BJ (cell line): Measurements from ENCODE around the gene ZNF425. TPM values are rescaled to one million over a fixed set of nuclear protein-coding genes. Genes with fewer than 3 reads are reported as not detected.

Experiments
- CTCF ChIA-PET: fragments of 350-600 bp; formaldehyde crosslinking; extraction: SDS; loops from one replicate; lab custom pipeline; 2021; ENCODE audit warnings: antibody characterized with exemption, inconsistent platforms; lab: Yijun Ruan, JAX
- POLR2A ChIA-PET: fragments of 300-600 bp; sonication (Branson Sonifier 250); formaldehyde crosslinking; extraction: SDS; loops from one replicate; lab custom pipeline; 2021; ENCODE audit warnings: antibody characterized with exemption; lab: Charles Lee
- DNase-seq: peaks from one replicate; pipeline ENCODE4 v3.0.0-alpha.2; 2011; ENCODE audit warnings: low read depth
- H3K27me3 ChIP-seq: 2 replicates; pipeline ENCODE4 v1.6.0; 2011; ENCODE audit warnings: low read length; ENCODE audit not compliant: control insufficient read depth, insufficient read depth
- H3K36me3 ChIP-seq: 2 replicates; pipeline ENCODE4 v1.5.1; 2011; ENCODE audit warnings: low read length; ENCODE audit not compliant: control insufficient read depth, insufficient read depth
- H3K4me3 ChIP-seq: 2 replicates; pipeline ENCODE4 v1.5.1; 2011; ENCODE audit warnings: low read depth, mild to moderate bottlenecking, control low read depth, low read length
- polyA minus RNA-seq: library from RNA; depleted of rRNA, polyadenylated mRNA; stranded (reverse); fragments of >200 nt; gene quantifications from 2 replicates; pipeline ENCODE4 v1.2.3, GENCODE V29; 2011; rRNA and poly(A)+ RNA removed
- polyA plus RNA-seq: library from polyadenylated mRNA; depleted of rRNA; stranded (reverse); fragments of >200 nt; gene quantifications from 2 replicates; pipeline ENCODE4 v1.2.3, GENCODE V29; 2011; rRNA removed
- TF ChIP-seq, protein P1 (sequence below): IDR thresholded peaks from 2 replicates; pipeline ENCODE4 v1.5.1; 2011; ENCODE audit warnings: low read depth, mild to moderate bottlenecking, control low read depth, inconsistent platforms, low read length, moderate library complexity; ENCODE audit not compliant: insufficient read depth

The ZNF425 gene, protein sequence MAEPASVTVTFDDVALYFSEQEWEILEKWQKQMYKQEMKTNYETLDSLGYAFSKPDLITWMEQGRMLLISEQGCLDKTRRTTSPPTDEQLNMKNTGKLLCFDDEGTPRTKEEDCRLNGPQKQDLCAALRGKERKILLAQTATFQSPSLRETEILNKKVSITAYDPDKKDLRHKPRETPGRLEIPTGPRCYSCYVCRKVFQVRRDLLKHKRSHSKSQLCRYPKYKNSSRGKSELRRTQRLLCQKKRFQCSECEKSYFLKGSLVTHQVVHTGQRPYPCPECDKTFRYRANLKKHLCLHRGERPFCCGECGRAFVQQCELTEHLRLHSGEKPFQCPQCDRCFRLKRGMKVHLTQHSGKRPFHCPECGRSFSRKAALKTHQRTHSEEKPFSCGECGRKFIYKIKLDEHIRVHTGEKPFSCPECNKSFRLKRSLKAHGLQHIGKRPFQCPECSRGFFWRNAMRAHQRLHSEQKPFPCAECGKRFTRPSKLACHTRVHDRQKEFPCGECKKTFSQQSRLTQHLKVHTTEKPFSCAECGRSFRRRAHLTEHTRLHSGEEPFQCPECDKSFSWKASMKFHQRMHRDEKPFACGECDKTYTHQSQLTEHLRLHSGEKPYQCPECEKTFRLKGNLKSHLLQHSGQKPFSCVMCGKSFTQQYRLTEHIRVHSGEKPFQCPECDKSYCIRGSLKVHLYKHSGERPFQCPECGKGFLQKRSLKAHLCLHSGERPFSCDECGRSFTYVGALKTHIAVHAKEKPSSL
- polyA plus RNA-seq: 1.8 and 2.0 TPM in 2 replicates
- polyA minus RNA-seq: 1.7 and 1.9 TPM in 2 replicates

DNA sequence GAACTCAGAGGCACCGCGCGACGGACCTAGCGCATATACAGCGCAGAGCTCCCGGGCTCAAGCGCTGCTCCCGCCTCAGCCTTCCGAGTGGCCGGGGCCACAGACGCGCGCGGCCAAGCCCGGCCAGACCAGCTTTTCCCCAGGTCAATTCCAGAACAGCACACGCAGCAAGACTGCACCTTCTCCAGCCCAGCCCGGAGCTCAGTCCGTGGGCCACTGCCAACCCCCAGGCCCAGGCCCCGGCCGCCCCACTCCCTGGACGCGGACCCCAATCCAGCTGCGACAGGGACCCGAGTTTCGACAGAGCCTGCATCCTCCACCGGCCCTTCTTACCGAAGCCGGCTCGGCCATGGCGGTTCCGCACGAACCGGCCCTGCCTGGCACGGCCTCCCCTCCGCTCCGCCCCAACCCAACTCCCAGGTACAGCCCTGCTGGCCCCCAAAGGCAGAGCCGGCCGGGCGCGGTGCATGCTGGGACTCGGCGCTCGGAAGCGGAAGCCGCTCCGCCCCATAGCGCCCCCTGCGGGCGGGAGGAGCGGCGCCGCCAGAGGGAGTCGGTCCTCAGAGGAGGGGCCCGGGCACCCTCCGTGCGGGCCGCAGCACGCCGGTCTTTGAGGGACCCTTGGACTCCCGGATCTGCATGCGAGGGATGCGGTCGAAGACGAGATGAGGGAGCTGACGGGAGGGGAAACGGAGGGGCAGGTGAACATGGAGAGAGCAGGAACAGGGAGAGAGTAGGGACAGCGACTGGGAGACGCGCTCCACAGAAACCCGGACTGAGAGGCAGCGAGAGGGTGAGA lies at the start of gene ZNF425:
Gene ZNF425 (minus strand): TSS at position 462 of the 799 bp plus-strand sequence. CDS start 111 bp downstream, at position 351.
- POLR2A ChIA-PET: interaction anchor here (0.6 kb wide), 1 partner anchor 1307 kb away, joined by 4 read pairs; no protein-coding TSS in a partner anchor
- Histone ChIP-seq H3K36me3 (no peaks in the 10 kb centered on the region), H3K27me3 (no peaks in the 10 kb centered on the region), H3K4me3 (peak within 1 kb of the TSS; percentile 91)
- DNase-seq: peak; percentile 48
- CTCF ChIA-PET: interaction anchor here (0.6 to 4.6 kb wide), 27 partner anchors 8 to 1288 kb away, joined by 3 to 27 read pairs (median 4); partner anchors contain the start of genes ZNF398 and ZNF786
- TF ChIP-seq, protein P1, sequence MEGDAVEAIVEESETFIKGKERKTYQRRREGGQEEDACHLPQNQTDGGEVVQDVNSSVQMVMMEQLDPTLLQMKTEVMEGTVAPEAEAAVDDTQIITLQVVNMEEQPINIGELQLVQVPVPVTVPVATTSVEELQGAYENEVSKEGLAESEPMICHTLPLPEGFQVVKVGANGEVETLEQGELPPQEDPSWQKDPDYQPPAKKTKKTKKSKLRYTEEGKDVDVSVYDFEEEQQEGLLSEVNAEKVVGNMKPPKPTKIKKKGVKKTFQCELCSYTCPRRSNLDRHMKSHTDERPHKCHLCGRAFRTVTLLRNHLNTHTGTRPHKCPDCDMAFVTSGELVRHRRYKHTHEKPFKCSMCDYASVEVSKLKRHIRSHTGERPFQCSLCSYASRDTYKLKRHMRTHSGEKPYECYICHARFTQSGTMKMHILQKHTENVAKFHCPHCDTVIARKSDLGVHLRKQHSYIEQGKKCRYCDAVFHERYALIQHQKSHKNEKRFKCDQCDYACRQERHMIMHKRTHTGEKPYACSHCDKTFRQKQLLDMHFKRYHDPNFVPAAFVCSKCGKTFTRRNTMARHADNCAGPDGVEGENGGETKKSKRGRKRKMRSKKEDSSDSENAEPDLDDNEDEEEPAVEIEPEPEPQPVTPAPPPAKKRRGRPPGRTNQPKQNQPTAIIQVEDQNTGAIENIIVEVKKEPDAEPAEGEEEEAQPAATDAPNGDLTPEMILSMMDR: peak; percentile 95

- H3K4me3 ChIP-seq: no peak overlapping the region
- DNase-seq: no peak
- ChIA-PET CTCF (interaction anchor here (1.4 kb wide), 1 partner anchor 14 kb away, joined by 4 read pairs; no protein-coding TSS in a partner anchor), POLR2A (no interaction called here)
- H3K36me3 ChIP-seq: peaks cover 18% of the 10 kb centered on the region
- no peaks in the 10 kb centered on the region for H3K27me3 ChIP-seq
- TF ChIP-seq, protein P1: no peak
These were observed 49.0 kb upstream of the ZNF425 start for GRCh38 chr7:149175150-149175549.

DNA sequence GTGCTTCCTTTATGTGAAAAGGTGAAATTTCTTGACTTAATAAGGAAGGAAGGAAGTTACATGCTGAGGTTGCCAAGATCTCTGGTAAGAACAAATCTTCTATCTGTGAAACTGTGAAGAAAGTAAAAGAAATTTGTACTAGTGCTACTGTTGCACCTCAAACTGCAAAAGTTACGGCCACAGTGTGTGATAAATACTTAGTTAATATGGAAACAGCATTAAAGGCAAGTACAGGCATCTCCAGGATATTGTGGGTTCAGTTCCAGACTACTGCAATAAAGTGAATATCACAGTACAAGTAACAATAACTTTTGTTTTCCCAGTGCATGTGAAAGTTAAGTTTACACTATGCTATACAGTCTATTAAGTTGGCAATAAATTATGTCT lies 46.4 kb upstream of the ZNF425 start:
- TF ChIP-seq, protein P1: no peak
- Histone ChIP-seq H3K4me3 (no peak overlapping the region), H3K36me3 (peaks cover 5% of the 10 kb centered on the region), H3K27me3 (no peaks in the 10 kb centered on the region)
- no peak for DNase-seq
- CTCF ChIA-PET: interaction anchor here (1.0 kb wide), 1 partner anchor 11 kb away, joined by 3 read pairs; no protein-coding TSS in a partner anchor
- POLR2A ChIA-PET: no interaction called here

DNA sequence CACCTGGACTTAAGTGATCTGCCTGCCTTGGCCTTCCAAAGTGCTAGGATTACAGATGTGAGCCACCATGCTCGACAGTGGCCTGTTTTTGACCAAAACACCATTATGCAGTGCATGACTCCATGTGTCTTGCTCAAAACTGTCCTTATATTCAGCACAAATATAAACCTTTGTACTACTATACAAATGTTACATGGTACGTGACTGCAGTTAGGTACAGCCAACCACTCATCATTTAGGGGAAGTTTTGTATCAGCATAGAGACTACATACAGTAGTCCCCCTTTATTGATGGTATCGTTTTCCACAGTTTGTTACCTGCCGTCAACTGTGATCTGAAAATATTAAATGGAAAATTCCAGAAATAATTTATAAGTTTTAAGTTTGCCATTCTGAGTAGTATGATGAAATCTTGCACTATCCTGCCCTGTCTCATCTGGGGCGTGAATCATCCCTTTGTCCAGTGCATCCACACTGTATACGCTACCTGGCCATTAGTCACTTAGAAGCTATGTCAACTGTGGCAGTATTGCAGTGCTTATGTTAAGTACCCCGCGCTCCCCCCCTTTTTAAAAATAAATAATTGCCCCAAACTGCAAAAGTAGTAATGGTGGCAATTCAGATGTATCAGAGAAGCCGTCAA lies 45.9 kb upstream of the ZNF425 start:
- Histone ChIP-seq H3K36me3 (peaks cover 8% of the 10 kb centered on the region), H3K27me3 (no peaks in the 10 kb centered on the region), H3K4me3 (no peak overlapping the region)
- CTCF ChIA-PET: no interaction called here
- POLR2A ChIA-PET: no interaction called here
- TF ChIP-seq, protein P1: no peak
- no peak for DNase-seq
